OCI-LY1 (cell line): Measurements from ENCODE around the gene ZNF277.

ENCODE experiments used
- H2AFZ ChIP-seq: fragments of 200-600 bp; sonication (generic), shearing (Covaris generic); 2 replicates; pipeline ENCODE4 v1.6.0; 2014; ENCODE audit warnings: antibody characterized with exemption, mild to moderate bottlenecking, low read length
- H3F3A ChIP-seq: fragments of 200-600 bp; sonication (generic), shearing (Covaris generic); 2 replicates; pipeline ENCODE4 v1.6.0; 2014; ENCODE audit warnings: mild to moderate bottlenecking, antibody characterized with exemption, low read length, moderate library complexity; ENCODE audit not compliant: insufficient read depth
- H3K27ac ChIP-seq: fragments of 200-600 bp; sonication (generic); 2 replicates; pipeline ENCODE4 v1.5.1; 2014; ENCODE audit warnings: low read length, mixed run types, mild to moderate bottlenecking, low read depth; ENCODE audit not compliant: poor library complexity, severe bottlenecking
- H3K27me3 ChIP-seq: fragments of 200-600 bp; sonication (generic); 2 replicates; pipeline ENCODE4 v1.6.0; 2014; ENCODE audit warnings: antibody characterized with exemption, mild to moderate bottlenecking, low read length, moderate library complexity; ENCODE audit not compliant: insufficient read depth
- H3K36me3 ChIP-seq: fragments of 200-600 bp; sonication (generic); 2 replicates; pipeline ENCODE4 v1.6.1; 2014; ENCODE audit warnings: mild to moderate bottlenecking, antibody characterized with exemption, low read length, moderate library complexity, mixed read lengths; ENCODE audit not compliant: insufficient read depth
- H3K4me1 ChIP-seq: fragments of 200-600 bp; sonication (generic); 2 replicates; pipeline ENCODE4 v1.5.1; 2014; ENCODE audit warnings: mild to moderate bottlenecking, low read length, moderate library complexity; ENCODE audit not compliant: insufficient read depth, severe bottlenecking
- H3K4me2 ChIP-seq: fragments of 200-600 bp; sonication (generic), shearing (Covaris generic); 2 replicates; pipeline ENCODE4 v1.6.1; 2014; ENCODE audit warnings: low read length
- H3K4me3 ChIP-seq: fragments of 200-600 bp; sonication (generic); 2 replicates; pipeline ENCODE4 v1.5.1; 2014; ENCODE audit warnings: low read length, low read depth, mild to moderate bottlenecking, mixed read lengths; ENCODE audit not compliant: poor library complexity, severe bottlenecking
- H3K79me2 ChIP-seq: fragments of 200-600 bp; shearing (Covaris generic); 2 replicates; pipeline ENCODE4 v1.6.1; 2016; ENCODE audit warnings: mixed run types, low read length, mixed read lengths; ENCODE audit not compliant: insufficient read depth
- H3K9ac ChIP-seq: fragments of 200-600 bp; sonication (generic), shearing (Covaris generic); 2 replicates; pipeline ENCODE4 v1.6.1; 2014; ENCODE audit warnings: mild to moderate bottlenecking, low read length, mixed read lengths
- H3K9me2 ChIP-seq: fragments of 200-600 bp; sonication (generic), shearing (Covaris generic); 2 replicates; pipeline ENCODE4 v1.6.1; 2014; ENCODE audit warnings: low read depth, mild to moderate bottlenecking, low read length, mixed read lengths
- H3K9me3 ChIP-seq: fragments of 200-600 bp; shearing (Covaris generic); 2 replicates; pipeline ENCODE4 v1.6.1; 2014; ENCODE audit warnings: low read length, mixed read lengths
- H4K20me1 ChIP-seq: fragments of 200-600 bp; sonication (generic), shearing (Covaris generic); 2 replicates; pipeline ENCODE4 v1.6.0; 2016; ENCODE audit warnings: mild to moderate bottlenecking, low read length; ENCODE audit not compliant: insufficient read depth
- CTCF ChIP-seq: fragments of 200-600 bp; sonication (generic), shearing (Covaris generic); IDR thresholded peaks from 2 replicates; pipeline ENCODE4 v1.5.1; 2017; ENCODE audit warnings: mild to moderate bottlenecking, antibody characterized with exemption, low read length, moderate library complexity, mixed read lengths
- EZH2 ChIP-seq: fragments of 200-600 bp; sonication (generic), shearing (Covaris generic); IDR thresholded peaks from 2 replicates; pipeline ENCODE4 v1.8.0; 2017; ENCODE audit warnings: borderline replicate concordance, mixed run types, mild to moderate bottlenecking, antibody characterized with exemption, low read length, moderate library complexity, mixed read lengths

Gene ZNF277

GRCh38 chr7:112362731-112363131 is 156.2 kb downstream of the ZNF277 start:
- H3K4me3 ChIP-seq: no peak overlapping the region
- H3K9ac ChIP-seq: no peak overlapping the region
- no peaks in the 10 kb centered on the region for H3K79me2 ChIP-seq
- no peak overlapping the region for H2AFZ ChIP-seq
- H3K9me3 ChIP-seq: 0 out of 2 replicates have a peak, but pooled peaks cover 5% of the 10 kb centered on the region
- no peak overlapping the region for H3K27ac ChIP-seq
- no peak overlapping the region for H3K4me2 ChIP-seq
- H3K9me2 ChIP-seq: no peaks in the 10 kb centered on the region
- TF ChIP-seq CTCF: no peak
- no peak for TF ChIP-seq EZH2
- H3K27me3 ChIP-seq: no peaks in the 10 kb centered on the region; the same call in 1 of the 2 replicates
- peaks cover 6% of the 10 kb centered on the region for H3K4me1 ChIP-seq
- H4K20me1 ChIP-seq: no peaks in the 10 kb centered on the region
- H3K36me3 ChIP-seq: no peaks in the 10 kb centered on the region
- no peaks in the 10 kb centered on the region for H3F3A ChIP-seq

- Histone ChIP-seq H3K79me2 (no peaks in the 10 kb centered on the region), H3K4me3 (no peak overlapping the region), H2AFZ (no peak overlapping the region), H3K27me3 (no peaks in the 10 kb centered on the region; the same call in 1 of the 2 replicates), H4K20me1 (no peaks in the 10 kb centered on the region), H3K36me3 (no peaks in the 10 kb centered on the region), H3K4me2 (no peak overlapping the region), H3K27ac (no peak overlapping the region), H3K4me1 (peaks cover 6% of the 10 kb centered on the region), H3K9ac (no peak overlapping the region), H3K9me2 (no peaks in the 10 kb centered on the region), H3F3A (no peaks in the 10 kb centered on the region), H3K9me3 (0 out of 2 replicates have a peak, but pooled peaks cover 5% of the 10 kb centered on the region)
- no peak for TF ChIP-seq CTCF
- TF ChIP-seq EZH2: no peak
Observed at GRCh38 chr7:112364388-112364787, 157.9 kb downstream of the ZNF277 start.

- Histone ChIP-seq H3K36me3 (no peaks in the 10 kb centered on the region), H4K20me1 (no peaks in the 10 kb centered on the region), H3K4me2 (no peak overlapping the region), H3K4me3 (no peak overlapping the region), H3K27me3 (no peaks in the 10 kb centered on the region; the same call in 1 of the 2 replicates), H3F3A (no peaks in the 10 kb centered on the region), H3K9me3 (no peaks in the 10 kb centered on the region), H2AFZ (no peak overlapping the region), H3K79me2 (no peaks in the 10 kb centered on the region), H3K27ac (no peak overlapping the region), H3K4me1 (peaks cover 6% of the 10 kb centered on the region), H3K9me2 (no peaks in the 10 kb centered on the region), H3K9ac (no peak overlapping the region)
- no peak for TF ChIP-seq EZH2
- no peak for TF ChIP-seq CTCF
Observed at GRCh38 chr7:112365551-112365950, 159.1 kb downstream of the ZNF277 start.
